GM18858 (cell line): Measurements from ENCODE around the gene ANKRD60.

ENCODE experiments used
- ATAC-seq: cut with Tn5 transposase; IDR thresholded peaks from one replicate; pipeline ENCODE4 v1.9.1; 2021; ENCODE audit not compliant: unreplicated experiment

ANKRD60 gene, protein sequence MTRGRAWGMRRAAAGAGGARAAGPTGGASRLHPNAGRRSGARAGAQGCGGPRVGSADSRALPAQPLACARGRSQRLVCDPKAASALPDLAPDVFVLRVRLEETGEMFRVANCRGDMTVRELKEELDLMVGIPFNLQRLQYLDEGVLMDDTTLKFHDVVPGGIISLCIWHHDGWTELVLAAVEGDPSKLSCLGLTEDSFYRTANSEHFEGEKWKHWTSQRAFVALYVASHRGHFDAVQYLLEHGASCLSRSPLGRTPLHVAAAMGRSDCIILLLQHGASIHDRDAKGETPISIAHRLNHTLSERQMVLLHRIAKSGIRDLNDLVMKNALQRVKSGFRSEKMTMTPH

DNA sequence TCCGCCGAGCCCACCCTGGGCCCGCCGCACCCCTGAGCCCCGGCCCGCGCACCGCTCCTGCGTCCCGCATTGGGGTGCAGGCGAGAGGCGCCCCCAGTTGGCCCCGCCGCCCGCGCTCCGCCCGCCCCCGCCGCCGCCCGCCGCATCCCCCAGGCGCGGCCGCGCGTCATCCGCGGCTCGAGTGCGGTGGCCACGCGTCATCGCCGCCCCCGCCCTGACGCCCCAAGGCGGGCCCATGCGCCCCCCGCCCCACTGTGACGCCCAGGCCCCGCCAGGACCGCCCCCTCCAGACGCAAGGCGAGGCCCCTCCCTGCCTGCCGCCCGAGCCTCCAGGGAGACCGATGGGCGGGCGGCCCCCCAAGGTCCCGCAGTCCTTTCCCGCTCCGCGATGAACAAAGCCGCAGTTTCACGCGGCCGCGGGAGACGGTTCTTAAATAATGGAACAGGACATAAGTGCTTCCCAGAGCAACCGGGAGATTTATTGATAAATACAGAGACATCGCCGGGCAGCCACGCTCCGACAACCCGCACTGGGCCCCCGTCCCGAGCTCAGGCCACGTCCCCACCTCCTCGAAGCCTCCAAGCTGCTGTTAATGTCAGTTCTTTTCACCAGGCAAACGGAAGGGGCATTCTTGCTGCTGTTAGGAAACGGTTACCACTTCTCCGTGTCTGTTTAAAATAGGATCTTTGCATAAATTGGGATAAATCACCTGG is at the start of gene ANKRD60:
Gene ANKRD60 (minus strand): TSS at position 170 of the 714 bp plus-strand sequence. CDS start 0 bp downstream, at position 170.
- no peak for ATAC-seq

DNA sequence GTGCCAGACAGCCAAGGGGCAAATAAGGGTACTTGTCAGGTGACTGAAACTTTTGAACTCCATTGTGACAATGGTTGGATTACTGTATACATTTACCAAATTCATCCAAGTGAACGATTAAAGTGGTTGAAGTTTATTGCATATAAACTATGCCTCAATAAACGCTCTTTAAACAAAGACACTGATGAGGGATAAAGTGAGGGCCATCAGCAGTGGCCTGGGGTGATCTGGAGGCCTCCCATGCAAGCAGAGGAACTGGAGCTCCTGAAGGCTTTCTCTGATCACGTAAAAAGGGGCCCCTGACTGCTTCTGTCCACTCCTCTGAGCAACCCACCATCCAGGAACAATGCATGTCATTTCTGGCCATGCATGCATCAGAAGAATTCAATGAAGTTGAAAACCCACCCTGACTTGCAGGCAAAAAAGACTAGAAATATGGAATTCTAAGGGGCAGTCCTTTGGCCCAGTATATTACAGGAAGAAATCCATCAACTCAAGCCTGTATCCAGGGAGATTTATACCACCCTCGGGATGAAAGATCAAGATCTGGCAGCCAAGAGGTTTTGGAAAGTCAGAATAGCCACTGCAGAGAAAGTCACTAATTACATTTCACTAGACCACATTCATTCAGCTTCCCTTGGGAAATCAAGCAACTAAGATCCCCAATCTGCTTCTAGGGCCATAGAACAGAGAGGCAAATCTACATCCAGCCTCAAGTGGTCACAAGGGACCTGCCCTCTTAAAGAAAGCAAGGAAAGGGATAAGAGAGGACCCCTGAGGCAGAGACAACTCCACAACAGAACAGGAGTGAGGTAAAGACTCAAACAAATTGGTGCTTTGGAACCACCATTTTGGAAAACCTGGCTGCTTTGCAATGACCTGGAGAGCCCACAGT is 49.4 kb upstream of the ANKRD60 start:
- ATAC-seq: no peak

DNA sequence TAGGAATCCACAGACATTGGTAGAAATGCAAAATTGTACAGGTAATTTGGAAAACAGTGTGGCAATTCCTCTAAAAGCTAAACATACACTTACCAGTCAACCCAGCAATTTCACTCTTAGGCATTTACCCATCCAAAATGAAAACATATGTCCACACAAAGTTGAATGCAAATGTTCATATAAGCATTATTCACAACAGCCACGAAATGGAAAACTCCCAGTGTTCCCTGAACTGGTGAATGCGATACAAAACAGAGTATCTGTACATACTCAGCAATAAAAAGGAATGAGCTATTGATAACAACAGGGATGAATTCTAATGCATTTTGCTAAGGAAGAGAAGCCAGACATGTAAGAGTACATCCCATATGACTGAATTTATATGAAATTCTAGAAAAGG is 48.7 kb upstream of the ANKRD60 start:
- ATAC-seq: no peak

DNA sequence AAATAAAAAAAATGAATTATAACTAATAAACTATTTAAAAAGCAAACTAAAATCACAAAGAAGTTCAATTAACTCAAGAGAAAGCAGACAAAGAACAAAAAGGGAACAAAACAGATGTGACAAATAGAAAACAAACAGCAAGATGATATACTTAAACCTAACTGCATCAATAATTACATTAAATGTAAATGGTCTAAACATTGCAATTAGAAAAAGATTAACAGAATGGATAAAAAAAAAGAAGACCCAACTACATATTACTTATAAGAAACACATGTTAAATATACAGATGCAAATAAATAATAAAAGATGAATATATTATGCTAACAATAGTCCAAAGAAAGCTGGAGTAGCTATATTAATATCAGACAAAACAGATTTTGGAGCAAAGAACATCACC is 45.9 kb upstream of the ANKRD60 start:
- ATAC-seq: no peak

DNA sequence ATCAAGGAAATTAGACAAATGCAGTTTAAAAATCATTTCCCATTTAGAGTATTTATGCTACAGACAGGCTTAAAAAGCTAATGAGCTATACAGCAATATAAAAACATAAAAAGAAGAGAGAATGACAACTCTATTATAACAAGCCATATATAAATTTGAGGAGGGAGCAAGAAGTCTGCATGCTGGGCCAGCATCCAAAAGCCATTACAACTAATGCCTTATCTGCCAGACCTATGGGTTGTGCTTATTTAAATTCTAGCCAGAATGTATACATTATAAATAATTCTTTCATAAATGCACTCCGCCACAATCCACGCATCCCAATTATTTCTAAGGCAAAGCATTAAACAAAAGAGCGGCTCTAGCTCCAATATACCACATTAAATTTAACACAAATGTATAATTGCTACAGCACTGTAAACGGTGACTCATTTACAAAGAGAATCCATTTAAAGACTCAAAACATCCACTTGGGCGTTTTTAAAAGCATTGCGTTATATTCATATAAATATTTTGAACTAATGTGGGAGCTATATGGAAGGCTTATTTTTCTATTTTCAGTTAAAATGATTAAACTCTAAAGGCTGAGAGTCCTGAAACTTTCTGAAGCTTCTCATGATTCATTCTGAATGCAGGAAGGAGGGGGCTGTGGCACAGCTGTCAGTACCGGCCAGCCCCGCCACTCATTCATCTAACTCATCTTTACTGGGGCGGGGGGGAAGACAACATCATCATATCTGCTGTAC is 43.3 kb upstream of the ANKRD60 start:
- no peak for ATAC-seq

DNA sequence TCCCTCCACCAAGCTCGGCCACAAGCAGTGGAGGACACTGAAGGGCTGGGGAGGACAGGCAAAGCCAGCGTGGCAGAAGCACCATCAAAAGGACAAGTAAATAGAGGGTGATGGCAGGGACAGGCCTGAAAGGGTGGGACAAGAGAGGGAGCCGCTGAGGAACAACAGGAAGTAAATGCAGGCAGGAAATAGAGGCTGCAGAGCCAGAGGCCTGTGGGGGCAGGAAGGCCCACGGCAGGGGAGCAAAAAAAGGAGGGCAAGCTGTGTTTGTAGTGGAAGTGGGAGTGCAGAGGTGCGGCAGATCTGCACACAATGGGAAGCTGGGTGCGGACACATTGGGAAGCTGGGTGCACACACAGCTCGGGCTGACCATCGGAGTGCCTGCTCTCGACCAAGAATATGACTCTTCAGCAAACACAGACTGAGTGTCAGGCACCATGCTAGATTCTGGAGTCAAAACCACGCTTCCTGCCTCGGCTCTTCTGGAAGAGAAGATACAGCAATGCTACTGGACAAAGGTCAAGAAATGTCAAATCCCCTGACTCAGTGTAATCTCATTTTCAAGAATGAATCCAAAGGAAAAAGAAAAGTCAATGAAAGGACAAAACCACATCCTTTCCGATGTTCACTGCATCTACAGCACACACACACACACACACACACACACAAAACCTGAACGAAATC is 40.6 kb upstream of the ANKRD60 start:
- ATAC-seq: no peak

DNA sequence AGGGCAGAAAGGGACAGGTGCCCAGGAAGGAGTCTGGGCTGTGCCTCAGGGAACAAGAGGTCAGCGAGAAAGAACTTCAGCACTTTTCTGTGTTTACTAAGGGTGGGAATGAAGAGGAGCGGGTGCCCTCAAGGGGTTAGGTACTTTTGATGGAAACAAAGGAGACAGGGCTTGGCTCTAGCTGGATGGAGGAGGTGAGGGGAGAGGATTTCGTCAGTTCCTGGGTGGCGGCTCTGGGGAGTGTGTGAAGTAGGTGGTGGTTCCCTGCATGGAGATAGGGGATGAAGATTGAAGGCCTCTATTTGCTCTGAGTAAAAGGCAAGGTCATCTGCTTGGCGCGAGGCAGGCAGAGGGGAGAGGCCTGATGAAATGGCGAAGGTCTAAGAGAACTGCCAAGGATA is 40.0 kb upstream of the ANKRD60 start:
- ATAC-seq: no peak

DNA sequence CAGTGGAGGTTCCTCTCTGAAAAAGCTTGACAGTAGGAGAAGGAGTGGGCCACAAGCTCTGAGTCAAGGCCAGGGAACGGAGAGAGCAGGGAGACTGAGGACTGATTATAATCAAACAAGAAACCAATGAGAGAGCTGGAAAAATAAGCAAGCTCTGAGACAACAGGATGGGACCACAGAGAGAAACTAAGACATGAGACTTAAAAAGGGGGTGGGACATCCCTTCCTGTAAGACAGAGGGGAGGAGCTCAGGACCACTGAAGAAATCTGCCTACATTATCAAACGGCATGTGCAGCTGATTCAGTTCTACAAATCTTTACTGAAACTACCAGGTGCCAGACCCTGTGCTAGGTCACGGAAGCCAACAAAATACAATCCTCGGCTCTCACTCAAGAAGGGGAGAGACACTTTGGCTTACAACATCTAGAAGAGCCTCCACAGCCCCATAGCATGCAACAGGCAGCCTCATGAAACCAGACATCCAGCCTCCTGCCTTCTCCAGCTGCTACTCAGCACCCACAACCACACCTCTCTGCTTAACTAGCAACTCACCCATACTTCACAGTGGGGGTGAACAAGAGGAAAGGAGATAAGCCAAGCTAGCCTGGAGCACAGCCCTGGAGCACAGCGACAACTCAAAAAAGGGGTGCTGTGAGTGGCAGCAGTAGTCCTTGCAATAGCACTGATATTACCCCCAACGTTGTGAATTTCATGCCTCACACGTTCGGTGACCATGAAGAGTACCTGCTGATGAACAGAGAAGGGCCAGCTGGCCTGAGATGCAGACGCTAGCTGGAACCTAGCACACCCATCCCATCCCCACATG is 39.1 kb upstream of the ANKRD60 start:
- no peak for ATAC-seq

DNA sequence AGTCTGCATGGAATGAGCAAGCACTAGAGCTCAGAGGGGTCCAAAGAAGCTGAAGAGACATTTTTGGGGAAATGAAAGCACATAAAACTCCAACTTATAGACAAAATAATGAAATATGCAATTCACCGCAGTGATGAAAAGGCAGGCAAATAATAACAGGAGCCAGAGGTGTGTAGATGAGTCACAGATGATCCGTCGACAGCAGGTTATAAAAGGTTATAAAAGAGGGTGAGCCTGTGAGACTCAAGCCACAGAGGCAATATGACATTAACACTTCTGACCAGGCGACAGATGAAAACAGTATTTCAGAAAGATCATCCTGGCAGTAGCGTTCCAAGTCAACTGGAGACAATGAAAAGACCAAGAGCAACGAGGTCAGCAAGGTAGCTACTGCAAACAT is 35.8 kb upstream of the ANKRD60 start:
- ATAC-seq: no peak

DNA sequence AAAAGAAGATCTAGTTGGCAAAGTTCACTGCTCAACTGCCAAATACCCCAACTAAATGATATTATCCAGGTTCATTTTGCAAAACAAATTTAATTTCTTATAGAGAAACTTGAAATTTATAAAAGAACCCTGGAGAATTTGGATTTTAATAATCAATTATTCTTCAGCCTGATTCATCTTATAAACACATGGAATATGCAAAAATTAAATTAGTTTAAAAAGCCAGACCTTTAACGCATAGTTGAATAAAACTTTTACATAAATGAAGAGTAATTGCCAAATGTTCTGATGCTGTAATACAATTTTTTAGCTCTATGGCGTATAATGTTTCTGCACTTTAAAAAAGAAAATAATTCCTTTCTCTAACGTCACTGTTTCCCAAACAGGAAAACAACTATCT is 33.2 kb upstream of the ANKRD60 start:
- no peak for ATAC-seq

DNA sequence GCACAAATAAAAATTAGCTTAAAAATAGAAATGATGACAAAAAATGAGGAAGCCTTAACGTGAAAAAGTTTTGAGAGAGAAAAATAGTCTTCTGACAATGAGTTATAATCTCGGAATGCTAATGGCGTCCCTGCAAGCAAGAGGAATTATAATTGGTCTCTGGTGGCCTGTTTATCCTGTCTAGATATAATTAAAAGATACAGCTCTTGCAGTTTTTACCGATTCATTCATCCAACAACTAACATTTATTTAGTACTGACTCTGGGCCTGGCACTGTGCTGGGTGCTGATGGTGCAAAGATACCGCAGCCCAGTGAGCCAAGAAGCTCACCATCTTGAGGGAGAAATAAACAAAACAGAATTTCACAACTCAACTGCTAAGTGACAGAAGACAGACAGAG is 31.6 kb upstream of the ANKRD60 start:
- no peak for ATAC-seq

DNA sequence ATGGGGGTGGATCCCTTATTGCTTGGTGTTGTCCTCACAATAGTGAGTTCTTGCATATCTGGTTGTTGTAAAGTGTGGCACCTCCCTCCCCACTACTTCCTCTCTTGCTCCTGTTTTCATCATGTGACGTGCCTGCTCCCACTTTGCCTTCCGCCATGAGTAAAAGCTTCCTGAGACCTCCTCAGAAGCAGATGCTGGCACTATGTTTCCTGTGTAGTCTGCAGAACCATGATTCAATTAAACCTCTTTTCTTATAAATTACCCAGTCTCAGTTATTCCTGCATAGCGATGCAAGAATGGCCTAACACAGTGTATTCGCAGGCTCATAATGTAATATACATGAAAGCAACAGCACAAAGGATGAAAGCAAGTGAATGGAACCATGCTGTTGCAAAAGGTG is 28.4 kb upstream of the ANKRD60 start:
- no peak for ATAC-seq

DNA sequence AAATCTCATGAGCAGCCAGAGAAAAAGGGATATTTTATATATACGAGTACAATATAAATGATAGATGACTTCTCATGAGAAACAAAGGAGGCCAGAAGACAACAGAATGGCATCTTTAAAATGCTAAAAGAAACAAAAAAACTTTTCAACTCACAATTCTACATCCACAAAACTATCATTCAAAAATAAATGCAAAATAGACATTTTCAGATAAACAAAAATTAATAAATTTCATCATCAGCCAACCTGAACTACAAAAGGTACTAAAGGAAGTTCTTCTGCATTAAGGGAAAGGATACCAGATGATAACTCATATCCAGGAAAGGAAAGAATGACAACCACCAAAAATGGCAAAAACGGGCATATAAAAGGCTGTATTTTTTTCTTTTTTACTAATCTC is 27.9 kb upstream of the ANKRD60 start:
- no peak for ATAC-seq

DNA sequence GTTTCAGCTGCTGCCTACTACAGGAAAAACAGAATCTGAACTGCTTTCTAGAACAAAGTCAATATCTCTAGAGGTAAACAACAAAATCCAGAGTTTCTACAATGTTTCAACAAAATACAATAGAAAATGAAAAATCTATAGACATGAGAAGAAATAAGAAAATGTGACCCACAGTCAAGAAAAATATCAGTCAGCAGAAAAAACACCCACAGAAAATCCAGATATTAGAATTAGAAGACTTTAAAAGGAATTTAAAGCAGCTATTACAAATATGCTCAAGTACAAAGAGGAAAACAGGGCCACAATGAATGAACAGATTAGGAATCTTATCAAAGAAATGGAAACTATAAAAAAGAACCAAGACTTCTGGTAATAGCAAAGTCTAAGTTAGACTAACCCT is 26.4 kb upstream of the ANKRD60 start:
- ATAC-seq: no peak

DNA sequence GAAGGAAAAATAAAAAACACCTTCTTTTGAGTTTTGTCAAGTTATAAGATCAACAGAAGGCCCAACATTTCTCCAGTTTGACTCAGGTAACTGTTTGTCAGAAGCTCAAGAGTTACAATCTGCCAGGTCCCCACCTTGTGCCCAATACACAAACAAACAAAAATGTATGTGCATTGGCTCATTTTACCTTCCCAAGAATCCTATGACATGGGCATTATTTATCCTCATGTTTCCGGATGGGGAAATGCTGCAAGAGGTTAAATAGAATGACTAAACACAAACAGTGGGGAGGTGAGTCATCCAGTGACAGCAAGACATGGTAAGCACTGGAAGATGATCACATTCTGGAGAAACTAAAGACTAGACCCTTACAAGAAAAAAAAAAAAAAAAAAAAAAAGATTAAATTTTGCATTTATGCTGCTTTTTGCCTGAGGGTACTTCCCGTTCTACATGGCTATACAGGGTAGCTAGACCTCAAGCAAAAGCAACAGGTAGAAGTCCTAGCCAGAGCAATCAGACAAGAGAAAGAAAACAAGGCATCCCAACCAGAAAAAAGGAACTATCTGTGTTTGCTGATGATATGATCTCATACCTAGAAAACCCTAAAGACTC is 23.6 kb upstream of the ANKRD60 start:
- ATAC-seq: no peak

DNA sequence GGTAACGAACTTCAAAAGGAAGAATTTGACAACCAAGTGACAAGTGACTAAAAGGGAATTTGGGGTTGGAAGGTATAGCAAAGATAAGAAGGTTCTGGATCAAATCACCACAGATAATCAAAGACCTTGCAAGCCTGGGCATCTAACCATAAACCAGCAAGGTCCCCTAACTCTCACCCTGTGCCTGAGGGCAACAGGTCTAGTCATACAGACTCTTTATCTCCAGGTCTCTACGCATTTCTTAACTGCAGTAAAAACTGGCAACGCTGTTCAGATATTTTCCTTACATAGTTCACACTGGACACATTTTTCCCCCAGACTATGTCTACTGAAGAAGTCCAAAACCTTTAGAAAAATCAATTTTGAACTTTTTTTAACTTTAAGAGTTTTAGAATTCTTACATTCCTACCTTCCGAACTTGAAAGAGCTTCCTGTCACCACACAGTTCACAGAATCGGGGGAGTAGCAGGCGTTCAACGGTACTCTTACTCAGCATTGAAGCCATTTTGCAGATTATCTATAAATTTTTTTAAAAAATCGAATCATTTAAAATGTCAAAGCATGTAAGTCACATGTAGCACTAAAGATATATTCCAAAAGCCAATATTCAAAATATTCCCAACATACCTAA is 23.0 kb upstream of the ANKRD60 start:
- ATAC-seq: no peak

DNA sequence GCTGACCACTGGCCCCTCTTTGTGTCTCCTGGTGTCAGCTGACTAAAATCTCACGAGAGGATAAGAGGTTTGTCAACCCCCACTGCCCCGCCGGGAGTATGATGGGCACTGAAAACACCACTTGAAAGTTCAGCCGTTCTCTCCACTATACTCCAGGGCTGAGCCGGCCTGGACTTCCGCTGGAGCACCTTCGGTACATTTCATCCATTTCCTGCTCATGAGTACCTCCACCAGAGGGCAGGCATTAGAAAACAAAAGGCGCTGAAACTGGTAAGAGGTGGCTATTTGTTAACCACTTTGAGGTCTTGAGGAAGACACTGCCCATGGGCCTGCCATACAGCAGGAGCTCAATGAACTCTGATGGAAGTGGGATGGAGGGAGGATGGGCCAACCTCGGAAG is 17.9 kb upstream of the ANKRD60 start:
- ATAC-seq: no peak

DNA sequence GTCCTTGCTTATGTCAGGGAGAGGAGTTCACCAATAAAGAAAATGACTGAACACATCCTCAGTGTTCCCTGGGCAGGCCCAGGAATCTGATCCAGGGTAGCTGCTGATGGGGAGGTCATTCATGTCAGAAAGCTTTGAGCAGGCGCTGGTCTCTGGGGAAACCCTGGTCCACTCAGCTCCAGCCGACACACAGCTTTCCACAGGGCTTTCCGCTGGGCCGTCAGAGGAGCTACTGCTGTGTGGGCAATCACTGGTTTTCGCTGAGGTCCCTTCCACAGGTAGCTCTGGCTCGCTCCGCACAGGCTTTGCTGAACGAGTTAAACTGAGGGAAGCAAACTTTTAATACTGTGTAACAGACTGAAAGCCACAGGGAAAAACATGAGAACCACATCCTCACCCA is 17.5 kb upstream of the ANKRD60 start:
- ATAC-seq: no peak
